Choroid plexus epithelial cell (primary cell): ENCODE data around the gene MPP2.
"Not testable (repeated sequence)": the region's sequence is repeated elsewhere in the genome, so short reads cannot be mapped to it uniquely, and the experiment has no call there.

Experiments used
- DNase-seq: peaks from one replicate; pipeline ENCODE4 v3.0.0-alpha.2; 2010; ENCODE audit warnings: low read depth
- H3K4me3 ChIP-seq: 2 replicates; pipeline ENCODE4 v1.5.1; 2011; ENCODE audit warnings: low read depth, mild to moderate bottlenecking, control low read depth, low read length, moderate library complexity
- CTCF ChIP-seq: conservative IDR thresholded peaks from 2 replicates; pipeline ENCODE4 v1.5.1; 2011; ENCODE audit warnings: low read depth, mild to moderate bottlenecking, control low read depth, inconsistent platforms, low read length, moderate library complexity

Gene MPP2

GRCh38 chr17:43931062-43931571 is 23.8 kb upstream of the MPP2 start:
- no peak for TF ChIP-seq CTCF
- H3K4me3 ChIP-seq: no peak overlapping the region
- DNase-seq: no peak

- no peak overlapping the region for H3K4me3 ChIP-seq
- no peak for TF ChIP-seq CTCF
- DNase-seq: no peak
Observed at GRCh38 chr17:43928609-43929008, 21.3 kb upstream of the MPP2 start.

- not testable (repeated sequence) for H3K4me3 ChIP-seq
Observed at GRCh38 chr17:43927929-43928328, 20.6 kb upstream of the MPP2 start.

GRCh38 chr17:43927060-43927864 is 19.9 kb upstream of the MPP2 start:
- DNase-seq: no peak
- no peak overlapping the region for H3K4me3 ChIP-seq

More at GRCh38 chr17:43927929-43928328, 20.6 kb upstream of the MPP2 start:
- not testable (repeated sequence) for DNase-seq

GRCh38 chr17:43924558-43924957 is 17.2 kb upstream of the MPP2 start:
- no peak for TF ChIP-seq CTCF
- no peak overlapping the region for H3K4me3 ChIP-seq
- DNase-seq: no peak

More at GRCh38 chr17:43927060-43927864, 19.9 kb upstream of the MPP2 start:
- no peak for TF ChIP-seq CTCF

GRCh38 chr17:43920500-43921095 is 13.3 kb upstream of the MPP2 start:
- TF ChIP-seq CTCF: no peak
- DNase-seq: no peak
- no peak overlapping the region for H3K4me3 ChIP-seq

GRCh38 chr17:43918026-43918389 is 10.7 kb upstream of the MPP2 start:
- TF ChIP-seq CTCF: no peak
- no peak overlapping the region for H3K4me3 ChIP-seq
- DNase-seq: no peak
